ENCODE results near the gene OR4K2. TPM values are rescaled to one million over a fixed set of nuclear protein-coding genes. Genes with fewer than 3 reads are reported as not detected.

The OR4K2 gene
- total and polyA plus RNA-seq, 2 donors (not counting 3 experiments of a cell fraction or from before 2014, with no cell fraction given) = not detected

- dilution Hi-C loops (cut with MboI; ENCODE audit: extremely low pct_ligation_motif_present, low sequenced_read_pairs) = no loop called here
- H3K79me2 ChIP-seq (ENCODE audit: control insufficient read depth, insufficient read depth, low read length) = no peaks in the 10 kb centered on the region
These were observed 42.3 kb downstream of the OR4K2 start for GRCh38 chr14:19917243-19917642.

GRCh38 chr14:19917955-19918518, 43.1 kb downstream of the OR4K2 start:
- H3K27me3 ChIP-seq (ENCODE audit: control insufficient read depth in 2 of 2, insufficient read depth in 2 of 2, low read length in 2 of 2) = no peaks in the 10 kb centered on the region
- no peak for FAIRE-seq
- H3K4me3 ChIP-seq (replicated peaks in 1 of 3; ENCODE audit: insufficient read depth in 1 of 3, low read depth in 1 of 3, low read length in 3 of 3) = no peak overlapping the region
- dilution Hi-C loops (cut with MboI; ENCODE audit: extremely low pct_ligation_motif_present, low sequenced_read_pairs) = no loop called here
- H3K4me1 ChIP-seq (ENCODE audit: control insufficient read depth, extremely low read depth, insufficient read depth, low read length) = no peaks in the 10 kb centered on the region
- no peaks in the 10 kb centered on the region for H3K9me1 ChIP-seq (replicated peaks; ENCODE audit: control insufficient read depth, extremely low read depth, insufficient read depth, low read length)
- H3K9ac ChIP-seq (replicated peaks; ENCODE audit: extremely low read depth, insufficient read depth, low read length) = no peak overlapping the region
- ChIA-PET POLR2A (no interaction called here), CTCF (no interaction called here)
- DNase-seq (ENCODE audit: low read depth, low spot score) = no peak
- no peak overlapping the region for H2AFZ ChIP-seq (ENCODE audit: low read depth, low read length)
- H3K36me3 ChIP-seq (ENCODE audit: control insufficient read depth in 2 of 2, extremely low read depth in 1 of 2, insufficient read depth in 2 of 2, low read length in 2 of 2) = no peaks in the 10 kb centered on the region
- no peaks in the 10 kb centered on the region for H4K20me1 ChIP-seq (replicated peaks; ENCODE audit: control insufficient read depth, extremely low read depth, insufficient read depth, low read length)
- H3K9me3 ChIP-seq (replicated peaks; ENCODE audit: control insufficient read depth, insufficient read depth, low read length) = peaks cover 6% of the 10 kb centered on the region
- intact Hi-C loops (cut with micrococcal nuclease) = no loop called here
- no peak overlapping the region for H3K27ac ChIP-seq (ENCODE audit: insufficient read depth, low read depth, low read length)
- TF ChIP-seq EZH2 (IDR thresholded peaks at IDR 0.05; ENCODE audit: borderline replicate concordance, low read depth, low read length, severe bottlenecking) = no peak
- no TSS peak for BruUV-seq (replicated peaks)
- no peaks in the 10 kb centered on the region for H3K79me2 ChIP-seq (ENCODE audit: control insufficient read depth, insufficient read depth, low read length)
- H3K4me2 ChIP-seq (ENCODE audit: insufficient read depth, low read length) = no peak overlapping the region

More at GRCh38 chr14:19917243-19917642, 42.3 kb downstream of the OR4K2 start:
- Histone ChIP-seq H2AFZ (ENCODE audit: low read depth, low read length) (no peak overlapping the region), H3K9me3 (replicated peaks; ENCODE audit: control insufficient read depth, insufficient read depth, low read length) (peaks cover 6% of the 10 kb centered on the region), H4K20me1 (replicated peaks; ENCODE audit: control insufficient read depth, extremely low read depth, insufficient read depth, low read length) (no peaks in the 10 kb centered on the region), H3K36me3 (ENCODE audit: control insufficient read depth in 2 of 2, extremely low read depth in 1 of 2, insufficient read depth in 2 of 2, low read length in 2 of 2) (no peaks in the 10 kb centered on the region), H3K9me1 (replicated peaks; ENCODE audit: control insufficient read depth, extremely low read depth, insufficient read depth, low read length) (no peaks in the 10 kb centered on the region), H3K9ac (replicated peaks; ENCODE audit: extremely low read depth, insufficient read depth, low read length) (no peak overlapping the region), H3K4me3 (replicated peaks in 1 of 3; ENCODE audit: insufficient read depth in 1 of 3, low read depth in 1 of 3, low read length in 3 of 3) (no peak overlapping the region), H3K27ac (ENCODE audit: insufficient read depth, low read depth, low read length) (no peak overlapping the region), H3K4me1 (ENCODE audit: control insufficient read depth, extremely low read depth, insufficient read depth, low read length) (no peaks in the 10 kb centered on the region), H3K27me3 (ENCODE audit: control insufficient read depth in 2 of 2, insufficient read depth in 2 of 2, low read length in 2 of 2) (no peaks in the 10 kb centered on the region), H3K4me2 (ENCODE audit: insufficient read depth, low read length) (no peak overlapping the region)
- FAIRE-seq (no peak), DNase-seq (ENCODE audit: low read depth, low spot score) (no peak)
- intact Hi-C loops (cut with micrococcal nuclease) = no loop called here
- ChIA-PET POLR2A (no interaction called here), CTCF (no interaction called here)
- TF ChIP-seq GATA2 (IDR thresholded peaks at IDR 0.05; ENCODE audit: insufficient read depth, insufficient read length, low read depth, low read length) (no peak), JUN (IDR thresholded peaks at IDR 0.05; ENCODE audit: borderline replicate concordance, insufficient read depth, insufficient read length, low read depth) (no peak), MYC (IDR thresholded peaks at IDR 0.05; ENCODE audit: low read depth, low read length) (no peak), MAX (IDR thresholded peaks at IDR 0.05; ENCODE audit: insufficient read depth, insufficient read length) (no peak)
- BruUV-seq (replicated peaks) = no TSS peak

Data from endothelial cell of umbilical vein (primary cell).